HG02759 (cell line): ENCODE measurements around the gene EVI5.

ENCODE experiments used
- ATAC-seq: cut with Tn5 transposase; IDR thresholded peaks from one replicate; pipeline ENCODE4 v1.9.1; 2021; ENCODE audit warnings: mild to moderate bottlenecking, moderate library complexity; ENCODE audit not compliant: unreplicated experiment

Gene EVI5

GRCh38 chr1:92486251-92487077, 298.4 kb downstream of the EVI5 start, which contains the start of gene GFI1:
GFI1 (minus strand) TSS chr1:92486925; CDS start chr1:92483487, 3,438 bp downstream.
- ATAC-seq: peak; percentile 29

- peak; percentile 52 for ATAC-seq
Observed at GRCh38 chr1:92485381-92486250, 299.3 kb downstream of the EVI5 start.

- peak; percentile 20 for ATAC-seq
Observed at GRCh38 chr1:92484472-92485380, 300.2 kb downstream of the EVI5 start.

- ATAC-seq: peak; percentile 11
Observed at GRCh38 chr1:92483610-92484471, 301.1 kb downstream of the EVI5 start.

GRCh38 chr1:92482665-92483609, 302.0 kb downstream of the EVI5 start:
- no peak for ATAC-seq

GRCh38 chr1:92481971-92482664, 302.8 kb downstream of the EVI5 start:
- ATAC-seq: no peak

- no peak for ATAC-seq
Observed at GRCh38 chr1:92481599-92481925, 303.3 kb downstream of the EVI5 start.

- no peak for ATAC-seq
Observed at GRCh38 chr1:92480813-92481598, 303.9 kb downstream of the EVI5 start.

GRCh38 chr1:92480200-92480812, 304.6 kb downstream of the EVI5 start:
- ATAC-seq: no peak

- no peak for ATAC-seq
Observed at GRCh38 chr1:92479587-92479986, 305.3 kb downstream of the EVI5 start.

GRCh38 chr1:92478393-92478792, 306.5 kb downstream of the EVI5 start:
- ATAC-seq: no peak

GRCh38 chr1:92476071-92476631, 308.8 kb downstream of the EVI5 start:
- ATAC-seq: peak; percentile 51

GRCh38 chr1:92475029-92475428, 309.9 kb downstream of the EVI5 start:
- ATAC-seq: no peak

GRCh38 chr1:92473781-92474495, 311.0 kb downstream of the EVI5 start:
- peak; percentile 75 for ATAC-seq

- no peak for ATAC-seq
Observed at GRCh38 chr1:92470216-92470615, 314.7 kb downstream of the EVI5 start.
